K562 (cell line): ENCODE measurements around the gene LRRC47. TPM values are rescaled to one million over a fixed set of nuclear protein-coding genes. Genes with fewer than 3 reads are reported as not detected.
A peak's percentile ranks its signal among the peaks of the same experiment; 100 is the strongest.

ENCODE experiments used
- ATF2 ChIP-seq: sonication (generic); formaldehyde crosslinking; IDR thresholded peaks from 2 replicates; pipeline ENCODE4 v1.8.1; 2022; ENCODE audit warnings: missing genetic modification reagents
- ATF3 ChIP-seq, 2 experiments: fragments of 450-650 bp in 1 of 2; sonication (generic) in 1 of 2; formaldehyde crosslinking in 1 of 2; IDR thresholded peaks in 1 of 2; conservative IDR thresholded peaks in 1 of 2; 2 replicates each; pipeline versions ENCODE4 v1.6.1 to v1.8.1; 2016 to 2023; ENCODE audit warnings: mild to moderate bottlenecking in 2 of 2, moderate library complexity in 2 of 2, inconsistent platforms in 1 of 2, missing genetic modification reagents in 1 of 2
- CC2D1A ChIP-seq: fragments of 450-650 bp; IDR thresholded peaks from 2 replicates; pipeline ENCODE4 v1.6.1; 2017; ENCODE audit warnings: mild to moderate bottlenecking
- COPS2 ChIP-seq: fragments of 450-650 bp; conservative IDR thresholded peaks from 2 replicates; pipeline ENCODE4 v1.6.1; 2016; ENCODE audit warnings: mild to moderate bottlenecking, moderate library complexity
- E2F1 ChIP-seq: sonication (generic); formaldehyde crosslinking; IDR thresholded peaks from 2 replicates; pipeline ENCODE4 v1.8.1; 2023; ENCODE audit warnings: mild to moderate bottlenecking, missing genetic modification reagents, moderate library complexity
- ELK1 ChIP-seq: sonication (generic); formaldehyde crosslinking; IDR thresholded peaks from 2 replicates; pipeline ENCODE4 v1.8.1; 2022; ENCODE audit warnings: missing genetic modification reagents
- FIP1L1 ChIP-seq: fragments of 200-400 bp; formaldehyde crosslinking; IDR thresholded peaks from 2 replicates; pipeline ENCODE4 v1.6.1; 2018; ENCODE audit warnings: mild to moderate bottlenecking, low read depth, low read length; ENCODE audit not compliant: poor library complexity, severe bottlenecking
- FOXP1 ChIP-seq: sonication (generic); formaldehyde crosslinking; IDR thresholded peaks from 2 replicates; pipeline ENCODE4 v1.8.0; 2022; ENCODE audit warnings: mild to moderate bottlenecking, missing genetic modification reagents
- GTF2F1 ChIP-seq: IDR thresholded peaks from 2 replicates; pipeline ENCODE4 v1.6.1; 2011; ENCODE audit warnings: low read depth, low read length, improper control_type of control experiment
- HNRNPK ChIP-seq: fragments of 200-400 bp; formaldehyde crosslinking; IDR thresholded peaks from one replicate; pipeline ENCODE4 v1.6.1; 2018; ENCODE audit warnings: mild to moderate bottlenecking, low read depth, low read length; ENCODE audit not compliant: poor library complexity, severe bottlenecking
- KLF10 ChIP-seq: fragments of 250-450 bp; sonication (Bioruptor Pico); IDR thresholded peaks from 2 replicates; pipeline ENCODE4 v1.6.1; 2021; ENCODE audit warnings: matching md5 sums
- NBN ChIP-seq: fragments of 450-650 bp; IDR thresholded peaks from 2 replicates; pipeline ENCODE4 v1.6.1; 2016; ENCODE audit warnings: low read depth, mild to moderate bottlenecking
- RBM39 ChIP-seq: fragments of 200-400 bp; formaldehyde crosslinking; optimal IDR thresholded peaks from 2 replicates; pipeline ENCODE3; 2018; ENCODE audit warnings: low read depth, low read length
- TCFL5 ChIP-seq: fragments of 250-450 bp; sonication (Bioruptor Pico); conservative IDR thresholded peaks from 2 replicates; pipeline ENCODE4 v1.6.1; 2021; ENCODE audit warnings: mild to moderate bottlenecking, moderate library complexity, matching md5 sums
- ZNF134 ChIP-seq: fragments of 250-450 bp; sonication (Bioruptor Pico); conservative IDR thresholded peaks from 2 replicates; pipeline ENCODE4 v1.4.0; 2020
- ZNF282 ChIP-seq: sonication (generic); formaldehyde crosslinking; IDR thresholded peaks from 2 replicates; pipeline ENCODE4 v1.8.1; 2023; ENCODE audit warnings: missing genetic modification reagents
- ZNF395 ChIP-seq: fragments of 200-800 bp; sonication (Bioruptor generic); IDR thresholded peaks from 2 replicates; pipeline ENCODE4 v1.6.1; 2017; ENCODE audit warnings: missing genetic modification characterization, missing compliant biosample characterization
- ZNF740 ChIP-seq, 3 experiments: fragments of 200-800 bp in 1 of 3; sonication (Bioruptor generic) in 1 of 3; sonication (generic) in 1 of 3; formaldehyde crosslinking in 1 of 3; IDR thresholded peaks; 2 replicates each; pipeline versions ENCODE4 v1.6.1 to v1.8.0; 2016 to 2022; ENCODE audit warnings: mild to moderate bottlenecking in 2 of 3, missing compliant biosample characterization in 2 of 3, missing genetic modification characterization in 2 of 3, missing genetic modification reagents in 1 of 3
- polyA plus RNA-seq, 8 experiments: library from polyadenylated mRNA; depleted of rRNA in 4 of 8; stranded (reverse) in 5 of 8; unstranded in 3 of 8; fragments of >200 nt; fragmentation: Nextera tagmentation in 2 of 8; fragmentation: Illumina TruSeq in 1 of 8; extraction: Ambion mirVana in 2 of 8; extraction: Trizol in 1 of 8; gene quantifications; 2 replicates each; pipeline versions ENCODE4 v1.2.1 to v1.2.3, GENCODE V29; 2011 to 2014; ENCODE audit warnings: inconsistent platforms in 1 of 8, missing spikeins in 1 of 8
- total RNA-seq, 7 experiments: library from RNA; depleted of rRNA in 6 of 7; stranded (reverse); fragments of >200 nt in 6 of 7; fragmentation: Illumina TruSeq in 2 of 7; extraction: Trizol in 2 of 7; gene quantifications; 2 replicates each; pipeline versions ENCODE4 v1.2.1 to v1.2.3, GENCODE V29; 2011 to 2021; ENCODE audit warnings: low replicate concordance in 1 of 7

The LRRC47 gene
- total and polyA plus RNA-seq, 9 of the 15 experiments (the other 6 are each of a cell fraction or from before 2014, with no cell fraction given): 4.6 to 68.0 (median 35.9) TPM

GRCh38 chr1:3775490-3776230 lies 20.6 kb downstream of the LRRC47 start (continued):
- TF ChIP-seq ZNF395 (CRISPR knock-in tag): no peak
- no peak for TF ChIP-seq GTF2F1
- TF ChIP-seq TCFL5: no peak
- TF ChIP-seq ZNF134 (CRISPR knock-in tag): peak; percentile 91
- peak; percentile 62; the same call in 1 of the 2 replicates for TF ChIP-seq NBN
- TF ChIP-seq FIP1L1: peak; percentile 90
- TF ChIP-seq FOXP1 (CRISPR knock-in tag): peak; percentile 91; the same call in 1 of the 2 replicates
- no peak for TF ChIP-seq ATF2 (CRISPR knock-in tag)
- no peak for TF ChIP-seq KLF10 (CRISPR knock-in tag)
- 0 out of 2 replicates have a peak, but pooled peaks have one; percentile 32 for TF ChIP-seq E2F1 (CRISPR knock-in tag)
- 0 out of 2 replicates have a peak, but pooled peaks have one; percentile 24 for TF ChIP-seq ZNF282 (CRISPR knock-in tag)
- peak; percentile 41 for TF ChIP-seq HNRNPK
- no peak for TF ChIP-seq ATF3 (IDR thresholded peaks at IDR 0.05)
- no peak for TF ChIP-seq ATF3 (CRISPR knock-in tag; conservative IDR thresholded peaks at IDR 0.05)
- TF ChIP-seq ELK1: no peak
- TF ChIP-seq RBM39: no peak
- peak; percentile 91 for TF ChIP-seq ZNF740 (CRISPR knock-in tag; IDR thresholded peaks at IDR 0.05)
- peak in 1 of 2 experiments; percentile 34; a peak in 1 of 4 replicates for TF ChIP-seq ZNF740 (tag; IDR thresholded peaks at IDR 0.05)
- no peak for TF ChIP-seq CC2D1A
- TF ChIP-seq COPS2: no peak
